Measurements from ENCODE around the gene EML5.

Gene EML5

GRCh38 chr14:88707088-88707487 lies 85.7 kb downstream of the EML5 start:
- H3K4me1 ChIP-seq = peaks cover 5% of the 10 kb centered on the region; the same call in 1 of the 2 replicates
- no peaks in the 10 kb centered on the region for H3K9me3 ChIP-seq
- TF ChIP-seq, protein P1, sequence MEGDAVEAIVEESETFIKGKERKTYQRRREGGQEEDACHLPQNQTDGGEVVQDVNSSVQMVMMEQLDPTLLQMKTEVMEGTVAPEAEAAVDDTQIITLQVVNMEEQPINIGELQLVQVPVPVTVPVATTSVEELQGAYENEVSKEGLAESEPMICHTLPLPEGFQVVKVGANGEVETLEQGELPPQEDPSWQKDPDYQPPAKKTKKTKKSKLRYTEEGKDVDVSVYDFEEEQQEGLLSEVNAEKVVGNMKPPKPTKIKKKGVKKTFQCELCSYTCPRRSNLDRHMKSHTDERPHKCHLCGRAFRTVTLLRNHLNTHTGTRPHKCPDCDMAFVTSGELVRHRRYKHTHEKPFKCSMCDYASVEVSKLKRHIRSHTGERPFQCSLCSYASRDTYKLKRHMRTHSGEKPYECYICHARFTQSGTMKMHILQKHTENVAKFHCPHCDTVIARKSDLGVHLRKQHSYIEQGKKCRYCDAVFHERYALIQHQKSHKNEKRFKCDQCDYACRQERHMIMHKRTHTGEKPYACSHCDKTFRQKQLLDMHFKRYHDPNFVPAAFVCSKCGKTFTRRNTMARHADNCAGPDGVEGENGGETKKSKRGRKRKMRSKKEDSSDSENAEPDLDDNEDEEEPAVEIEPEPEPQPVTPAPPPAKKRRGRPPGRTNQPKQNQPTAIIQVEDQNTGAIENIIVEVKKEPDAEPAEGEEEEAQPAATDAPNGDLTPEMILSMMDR (IDR thresholded peaks at IDR 0.05; ENCODE audit: low read depth, low read length) = no peak
- no peak overlapping the region for H3K4me3 ChIP-seq (ENCODE audit: low read depth, low read length)
- no peaks in the 10 kb centered on the region for H3K27me3 ChIP-seq
- H3K36me3 ChIP-seq = peaks cover 94% of the 10 kb centered on the region
- DNase-seq = no peak

DNA sequence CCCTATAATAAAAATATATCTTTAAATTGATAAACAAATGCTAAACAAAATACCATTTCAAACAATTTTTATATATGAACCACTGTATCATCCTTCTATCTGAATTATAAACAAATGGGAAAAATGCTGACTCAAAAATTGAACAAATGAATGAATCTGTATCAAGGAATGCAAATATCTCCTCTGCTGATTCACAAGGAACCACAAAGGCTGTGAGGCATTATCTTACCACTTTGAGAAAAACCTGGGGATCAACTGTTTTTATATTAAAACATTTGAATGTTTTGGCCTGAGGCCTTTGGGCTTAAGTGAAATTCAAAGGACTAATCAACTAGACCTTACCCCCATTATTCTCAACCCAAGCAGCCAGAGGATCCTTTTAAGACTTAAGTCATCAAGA lies 86.3 kb downstream of the EML5 start:
- TF ChIP-seq, protein P1 (IDR thresholded peaks at IDR 0.05; ENCODE audit: low read depth, low read length) = no peak
- Histone ChIP-seq H3K4me3 (ENCODE audit: low read depth, low read length) (no peak overlapping the region), H3K27me3 (no peaks in the 10 kb centered on the region), H3K4me1 (peaks cover 5% of the 10 kb centered on the region; the same call in 1 of the 2 replicates), H3K9me3 (no peaks in the 10 kb centered on the region), H3K36me3 (peaks cover 94% of the 10 kb centered on the region)
- DNase-seq = no peak

- Histone ChIP-seq H3K4me1 (peaks cover 3% of the 10 kb centered on the region; the same call in 1 of the 2 replicates), H3K4me3 (ENCODE audit: low read depth, low read length) (no peak overlapping the region), H3K36me3 (peaks cover 92% of the 10 kb centered on the region), H3K27me3 (no peaks in the 10 kb centered on the region), H3K9me3 (no peaks in the 10 kb centered on the region)
- TF ChIP-seq, protein P1 (IDR thresholded peaks at IDR 0.05; ENCODE audit: low read depth, low read length) = no peak
- DNase-seq = no peak
Measured at GRCh38 chr14:88698651-88699050, 94.1 kb downstream of the EML5 start.

DNA sequence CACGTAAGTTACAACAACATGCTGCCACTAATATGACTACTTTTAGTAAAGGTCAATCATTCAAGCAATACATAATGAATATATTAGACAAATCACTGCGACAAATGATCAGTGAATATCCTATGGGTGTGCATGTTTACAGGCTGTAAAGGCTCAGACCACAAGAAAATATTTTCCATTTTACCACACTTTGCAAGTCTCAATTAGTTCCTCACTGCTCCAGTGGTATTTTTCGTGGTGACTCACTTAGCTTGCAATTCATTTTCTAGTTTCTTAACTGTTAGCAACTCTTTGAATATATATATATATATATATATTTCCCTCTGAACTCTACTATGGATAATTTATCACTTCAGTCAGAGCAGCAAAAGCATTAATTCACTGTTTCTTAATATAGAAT lies 96.9 kb downstream of the EML5 start:
- DNase-seq = no peak
- H3K9me3 ChIP-seq = no peaks in the 10 kb centered on the region
- peaks cover 90% of the 10 kb centered on the region for H3K36me3 ChIP-seq
- no peaks in the 10 kb centered on the region for H3K27me3 ChIP-seq
- TF ChIP-seq, protein P1 (IDR thresholded peaks at IDR 0.05; ENCODE audit: low read depth, low read length) = no peak
- H3K4me1 ChIP-seq = peaks cover 3% of the 10 kb centered on the region; the same call in 1 of the 2 replicates
- no peak overlapping the region for H3K4me3 ChIP-seq (ENCODE audit: low read depth, low read length)

- Histone ChIP-seq H3K4me1 (peaks cover under 1% of the 10 kb centered on the region; the same call in 1 of the 2 replicates), H3K4me3 (ENCODE audit: low read depth, low read length) (no peak overlapping the region), H3K9me3 (no peaks in the 10 kb centered on the region), H3K36me3 (peaks cover 91% of the 10 kb centered on the region), H3K27me3 (no peaks in the 10 kb centered on the region)
- TF ChIP-seq, protein P1 (IDR thresholded peaks at IDR 0.05; ENCODE audit: low read depth, low read length) = no peak
- no peak for DNase-seq
Measured at GRCh38 chr14:88688386-88688785, 104.4 kb downstream of the EML5 start.

DNA sequence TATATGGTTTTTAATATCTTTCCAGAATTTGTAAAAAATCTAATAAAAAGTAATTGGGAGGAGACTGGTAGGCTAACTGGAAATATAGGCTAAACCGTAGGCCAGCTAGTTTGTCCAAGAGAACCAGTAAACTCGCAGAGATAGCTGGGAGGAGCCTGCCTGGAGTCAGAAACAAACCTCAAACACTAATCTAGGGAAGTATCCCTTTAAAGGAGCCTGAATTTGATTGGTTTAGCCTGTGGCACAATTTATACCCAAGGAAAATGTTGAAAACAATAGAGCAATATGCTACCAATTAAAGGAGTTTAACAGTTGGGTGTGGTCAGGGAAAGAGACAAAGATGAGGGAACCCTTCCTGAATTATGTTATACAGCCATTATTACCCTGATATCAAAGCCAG lies 109.6 kb downstream of the EML5 start:
- H3K27me3 ChIP-seq = no peaks in the 10 kb centered on the region
- no peak for DNase-seq
- H3K36me3 ChIP-seq = peaks cover 81% of the 10 kb centered on the region
- peaks cover 3% of the 10 kb centered on the region; the same call in 1 of the 2 replicates for H3K4me1 ChIP-seq
- TF ChIP-seq, protein P1 (IDR thresholded peaks at IDR 0.05; ENCODE audit: low read depth, low read length) = no peak
- no peak overlapping the region for H3K4me3 ChIP-seq (ENCODE audit: low read depth, low read length)
- H3K9me3 ChIP-seq = no peaks in the 10 kb centered on the region
